HG03354 (cell line): ENCODE results near the gene LY9.

Source experiments
- ATAC-seq: cut with Tn5 transposase; IDR thresholded peaks from one replicate; pipeline ENCODE4 v1.9.1; 2021; ENCODE audit warnings: mild to moderate bottlenecking; ENCODE audit not compliant: unreplicated experiment, poor library complexity, severe bottlenecking

The LY9 gene

GRCh38 chr1:160800142-160800541 lies 4.2 kb downstream of the LY9 start:
- no peak for ATAC-seq

GRCh38 chr1:160800645-160801408 lies 4.9 kb downstream of the LY9 start:
- no peak for ATAC-seq

DNA sequence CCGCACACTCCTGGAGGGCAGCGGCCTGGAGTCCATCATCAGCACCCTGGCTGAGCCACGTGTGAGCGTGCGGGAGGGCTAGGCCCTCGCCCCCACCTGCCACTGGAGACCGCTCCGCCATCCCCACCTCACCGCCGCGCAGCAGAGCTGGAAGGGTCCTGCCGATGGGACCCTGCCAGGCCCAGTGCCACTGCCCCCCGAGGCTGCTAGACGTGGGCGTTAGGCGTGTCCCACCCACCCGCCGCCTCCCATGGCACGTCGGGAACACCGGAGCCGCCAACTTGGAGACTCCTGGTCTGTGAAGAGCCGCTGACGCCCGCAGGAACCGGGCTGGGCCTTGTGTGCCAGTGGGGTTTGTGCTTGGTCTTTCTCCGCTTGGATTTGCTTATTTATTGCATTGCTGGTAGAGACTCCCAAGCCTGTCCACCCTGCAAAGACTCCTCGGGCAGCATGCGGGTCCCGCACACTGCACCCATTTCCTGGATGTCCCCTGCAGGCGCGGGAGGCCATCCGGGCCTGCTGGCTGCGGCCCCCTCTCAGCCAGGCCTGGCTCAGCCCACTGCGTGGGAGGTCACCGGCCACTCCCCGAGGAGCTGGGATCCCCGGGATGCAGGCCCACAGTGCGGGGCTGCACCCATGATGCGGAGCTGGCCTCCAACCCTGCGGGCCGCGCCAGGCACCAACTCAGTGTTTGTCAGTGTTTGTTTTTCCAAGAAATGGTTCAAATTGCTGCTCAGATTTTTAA lies 6.0 kb downstream of the LY9 start:
- ATAC-seq, result no peak

DNA sequence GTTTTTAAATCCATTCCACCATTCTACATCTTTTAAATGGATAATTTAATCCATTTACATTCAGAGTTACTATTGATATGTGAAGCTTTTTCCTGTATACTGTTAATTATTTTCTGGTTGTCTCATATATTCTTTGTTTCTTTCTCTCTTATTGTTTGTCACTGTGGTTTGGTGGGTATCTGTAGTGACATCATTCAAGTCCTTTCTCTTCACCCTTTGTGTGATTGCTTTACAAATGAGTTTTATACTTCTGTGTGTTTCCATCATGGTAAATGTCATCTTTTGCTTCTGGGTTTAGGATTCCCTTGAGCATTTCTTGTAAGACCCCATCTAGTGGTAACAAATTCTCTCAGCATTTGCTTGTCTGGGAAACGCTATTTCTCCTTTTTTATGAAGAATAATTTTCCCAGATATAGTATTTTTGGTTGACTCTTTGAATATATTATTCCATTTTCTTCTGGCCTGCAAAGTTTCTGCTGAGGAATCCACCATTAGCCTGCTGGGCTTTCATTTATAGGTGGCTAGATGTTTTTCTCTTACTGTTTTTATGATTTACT lies 10.2 kb downstream of the LY9 start:
- ATAC-seq, result no peak

- ATAC-seq, result no peak
Measured at GRCh38 chr1:160806784-160807183, 10.8 kb downstream of the LY9 start.

DNA sequence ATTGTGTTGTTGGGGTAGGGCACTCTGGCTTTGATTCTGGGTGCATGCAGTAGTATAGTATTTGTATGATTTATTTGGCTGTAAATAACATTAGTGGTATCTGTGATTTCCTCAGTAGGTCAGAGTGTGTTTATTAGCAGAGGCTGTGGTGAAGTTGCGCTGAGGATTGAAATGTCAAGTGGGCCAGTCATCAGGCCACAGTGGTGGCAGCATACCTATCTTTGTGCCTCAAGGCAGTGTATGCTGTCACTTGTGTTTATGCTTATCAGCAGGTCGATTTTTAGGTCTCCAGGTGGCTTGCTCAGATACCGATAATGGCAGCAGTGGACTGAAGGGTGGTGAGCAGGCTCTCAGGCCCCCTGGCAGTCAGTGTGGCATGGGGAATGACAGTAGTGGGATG lies 11.3 kb downstream of the LY9 start:
- no peak for ATAC-seq

GRCh38 chr1:160807738-160808137 lies 11.8 kb downstream of the LY9 start:
- no peak for ATAC-seq

DNA sequence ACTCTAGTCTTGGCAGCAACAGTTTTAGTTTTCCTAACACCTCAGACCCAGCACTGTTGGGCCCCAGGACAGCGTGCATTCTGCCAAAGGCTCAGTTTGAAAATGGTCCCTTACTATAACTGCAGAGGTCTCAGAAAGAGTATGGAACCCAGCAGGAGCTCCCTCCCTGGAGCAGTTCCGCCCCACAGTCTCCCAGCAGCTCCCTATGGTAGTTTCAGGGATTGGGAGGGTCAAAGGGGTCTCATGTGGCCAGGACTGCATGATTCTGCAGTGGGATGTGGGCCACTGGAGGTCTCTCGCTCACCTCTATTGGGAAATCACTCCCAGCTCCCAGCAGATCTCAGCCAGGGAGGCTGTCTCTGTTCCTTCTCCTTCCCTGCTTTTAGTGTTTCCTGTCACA lies 12.3 kb downstream of the LY9 start:
- no peak for ATAC-seq

DNA sequence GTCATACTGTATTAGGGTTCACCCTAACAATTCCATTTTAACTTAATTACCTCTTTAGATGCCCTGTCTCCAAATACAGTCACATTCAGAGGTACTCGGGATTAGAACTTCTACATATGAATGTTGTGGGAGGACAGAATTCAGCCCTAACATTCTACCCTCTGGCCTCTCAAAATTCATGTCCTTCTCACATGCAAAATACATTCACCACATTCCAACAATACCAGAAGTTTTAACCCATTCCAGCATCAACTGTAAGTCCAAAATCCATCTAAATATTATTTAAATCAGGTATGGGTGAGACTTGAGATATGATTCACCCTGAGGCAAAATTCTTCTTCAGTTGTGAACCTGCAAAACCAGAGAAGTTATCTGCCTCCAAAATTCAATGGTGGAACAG lies 14.5 kb downstream of the LY9 start:
- no peak for ATAC-seq

GRCh38 chr1:160811147-160811546 lies 15.2 kb downstream of the LY9 start:
- ATAC-seq, result no peak

DNA sequence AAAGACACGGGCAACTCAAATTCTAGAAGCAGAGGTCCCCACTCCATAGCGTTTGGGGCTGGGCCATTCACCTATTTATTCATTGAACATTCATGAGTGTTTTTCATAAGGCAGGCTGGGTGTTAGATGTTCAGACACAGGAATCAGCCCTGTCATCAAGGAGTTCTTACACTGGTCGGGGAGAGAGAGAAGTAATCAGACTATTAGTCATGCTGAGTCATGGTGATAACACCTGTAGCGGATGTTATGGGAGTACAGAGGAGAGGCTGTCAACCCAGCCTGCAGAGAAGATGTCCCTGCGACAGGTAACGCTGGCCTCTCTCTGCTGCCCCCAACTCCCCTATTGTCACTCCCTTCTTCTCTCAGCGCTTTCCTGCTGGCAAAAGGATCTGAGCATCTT lies 17.2 kb downstream of the LY9 start:
- ATAC-seq, result no peak

DNA sequence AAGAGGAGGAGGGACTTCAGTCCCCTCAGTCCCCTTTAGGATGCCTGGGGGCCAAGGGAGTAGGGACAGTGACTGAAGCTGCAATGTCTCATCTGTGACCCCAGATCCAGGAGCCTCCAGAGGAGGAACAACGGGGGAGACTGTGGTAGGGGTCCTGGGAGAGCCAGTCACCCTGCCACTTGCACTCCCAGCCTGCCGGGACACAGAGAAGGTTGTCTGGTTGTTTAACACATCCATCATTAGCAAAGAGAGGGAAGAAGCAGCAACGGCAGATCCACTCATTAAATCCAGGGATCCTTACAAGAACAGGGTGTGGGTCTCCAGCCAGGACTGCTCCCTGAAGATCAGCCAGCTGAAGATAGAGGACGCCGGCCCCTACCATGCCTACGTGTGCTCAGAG lies 18.3 kb downstream of the LY9 start:
- no peak for ATAC-seq

GRCh38 chr1:160814856-160815255 lies 18.9 kb downstream of the LY9 start:
- ATAC-seq, result no peak

- no peak for ATAC-seq
Measured at GRCh38 chr1:160818207-160818937, 22.4 kb downstream of the LY9 start.

GRCh38 chr1:160819186-160819585 lies 23.2 kb downstream of the LY9 start:
- no peak for ATAC-seq

- ATAC-seq, result no peak
Measured at GRCh38 chr1:160821627-160822026, 25.7 kb downstream of the LY9 start.

GRCh38 chr1:160823296-160823695 lies 27.3 kb downstream of the LY9 start:
- no peak for ATAC-seq

GRCh38 chr1:160826546-160826945 lies 30.6 kb downstream of the LY9 start:
- ATAC-seq, result no peak

GRCh38 chr1:160827418-160827817 lies 31.4 kb downstream of the LY9 start:
- ATAC-seq, result no peak

DNA sequence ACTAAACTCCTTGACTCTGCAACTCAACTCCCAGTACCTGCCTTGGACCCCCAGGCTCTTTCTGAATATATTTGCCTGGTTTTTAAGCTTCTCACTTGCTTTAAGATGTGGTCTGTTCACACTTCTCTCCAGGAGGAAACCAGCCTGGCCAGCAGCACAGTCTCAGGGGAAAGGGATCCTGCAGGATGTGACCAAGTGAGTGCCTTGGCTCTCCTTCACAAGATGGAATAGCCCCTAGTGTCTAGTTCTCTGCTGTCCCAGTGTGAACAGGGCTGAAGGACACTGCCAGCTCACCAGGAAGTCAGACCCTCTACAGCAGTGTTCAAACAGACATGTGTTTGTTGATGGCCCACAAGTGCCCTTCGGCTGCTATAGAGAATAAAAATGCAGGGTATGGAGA lies 33.8 kb downstream of the LY9 start:
- no peak for ATAC-seq
